GM19239 (cell line): ENCODE measurements around the gene VPS13D.

ENCODE experiments used
- DNase-seq: peaks from one replicate; pipeline ENCODE4 v3.0.0; 2011; ENCODE audit warnings: low spot score; ENCODE audit not compliant: insufficient read length
- FAIRE-seq: peaks from 2 replicates; lab custom pipeline; 2011; peaks lifted over from hg19 to GRCh38; lab: Jason Lieb, UNC

The VPS13D gene

DNA sequence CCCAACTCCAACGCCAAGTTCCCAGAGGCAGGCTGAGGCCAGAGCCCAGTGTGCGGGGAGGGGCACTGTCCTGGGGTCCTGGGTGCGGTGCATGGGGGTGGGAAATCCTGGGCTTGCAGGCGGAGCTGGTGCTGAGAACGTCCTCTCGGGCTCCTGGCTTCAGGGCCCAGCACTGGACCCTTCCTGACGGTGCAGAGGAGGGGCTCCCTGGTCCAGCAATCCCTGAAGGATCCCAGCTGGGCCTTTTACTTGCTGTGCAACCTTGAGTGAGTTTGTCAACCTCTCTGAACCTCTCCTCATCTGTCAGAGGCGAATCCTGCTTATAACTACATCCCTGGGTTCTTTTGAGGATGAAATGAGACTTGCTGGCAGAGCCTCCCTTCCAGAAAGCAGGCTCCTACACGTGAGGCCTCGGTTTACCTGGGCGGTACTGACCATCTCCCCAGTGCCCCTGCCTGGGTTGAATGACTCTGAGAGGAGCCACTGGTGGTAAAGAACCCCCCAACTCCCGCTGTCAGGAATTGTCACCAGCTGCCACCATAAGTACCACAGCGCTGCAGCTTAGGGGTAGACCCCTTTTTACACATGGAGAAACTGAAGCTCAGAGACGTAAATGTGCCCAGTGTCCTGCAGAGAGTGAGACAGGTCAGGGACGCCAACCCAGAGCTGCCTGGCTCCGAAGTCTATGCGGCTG is 310.9 kb downstream of the VPS13D start:
- no peak for FAIRE-seq

DNA sequence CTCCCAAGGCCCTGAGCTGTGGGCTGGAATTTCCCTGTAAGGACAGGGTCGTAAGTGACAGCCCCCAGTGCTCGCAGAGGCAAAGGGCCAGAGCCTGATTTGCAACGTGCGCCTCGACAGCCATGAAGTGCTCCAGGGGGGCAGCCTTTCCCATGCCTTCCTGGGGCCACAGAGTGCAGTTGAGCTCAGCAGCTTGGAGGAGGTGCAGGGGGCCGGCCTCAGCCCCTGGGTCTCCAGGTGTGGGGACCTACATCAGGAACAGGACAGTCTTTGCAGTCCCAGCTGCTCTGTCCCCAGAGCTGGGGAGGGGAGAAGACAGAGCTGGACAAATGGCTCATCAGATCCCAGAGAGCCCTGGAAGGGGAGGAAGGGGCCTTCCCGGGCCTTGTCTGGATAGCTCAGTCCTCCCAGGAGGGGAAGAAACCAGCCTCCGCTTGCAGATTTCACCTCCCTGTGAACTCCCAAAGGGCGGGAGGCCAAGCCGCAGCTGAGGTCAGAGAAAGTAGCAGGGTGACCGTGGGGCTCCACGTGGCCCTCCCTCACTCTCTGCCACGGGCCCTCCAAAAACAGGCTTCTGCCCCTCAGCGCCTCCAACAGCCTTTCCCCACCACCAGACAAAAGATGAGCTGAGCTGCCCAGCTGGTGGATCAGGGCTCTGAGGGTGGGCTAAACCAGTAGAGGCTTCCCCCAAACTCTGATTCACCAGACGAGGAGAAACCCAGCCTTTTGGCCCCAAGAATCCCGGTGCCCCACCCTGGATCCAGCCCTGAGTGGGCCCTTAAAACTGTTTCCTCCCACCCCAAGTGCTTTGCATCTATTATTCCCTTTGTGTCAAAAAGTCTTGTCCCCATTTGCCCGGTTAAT is 311.7 kb downstream of the VPS13D start:
- DNase-seq (no peak), FAIRE-seq (no peak)

More for the DNA sequence above, 310.9 kb downstream of the VPS13D start:
- no peak for DNase-seq

DNA sequence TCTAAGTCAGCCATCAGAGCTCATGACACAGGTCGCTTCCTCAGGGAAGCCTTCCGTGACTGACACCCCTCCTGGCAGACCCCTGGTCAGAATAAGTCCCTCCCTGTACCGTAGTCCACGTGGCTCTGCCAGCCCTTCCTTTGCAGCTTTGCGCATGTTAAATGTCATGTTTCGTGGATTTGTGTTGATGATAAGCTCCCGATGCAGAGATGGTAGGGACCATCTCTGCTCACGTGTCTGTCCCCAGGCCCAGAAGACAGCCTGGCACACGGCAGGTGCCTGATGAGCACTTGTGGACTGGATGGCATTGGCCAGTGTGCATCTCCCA is 312.3 kb downstream of the VPS13D start:
- DNase-seq: no peak
- no peak for FAIRE-seq

DNA sequence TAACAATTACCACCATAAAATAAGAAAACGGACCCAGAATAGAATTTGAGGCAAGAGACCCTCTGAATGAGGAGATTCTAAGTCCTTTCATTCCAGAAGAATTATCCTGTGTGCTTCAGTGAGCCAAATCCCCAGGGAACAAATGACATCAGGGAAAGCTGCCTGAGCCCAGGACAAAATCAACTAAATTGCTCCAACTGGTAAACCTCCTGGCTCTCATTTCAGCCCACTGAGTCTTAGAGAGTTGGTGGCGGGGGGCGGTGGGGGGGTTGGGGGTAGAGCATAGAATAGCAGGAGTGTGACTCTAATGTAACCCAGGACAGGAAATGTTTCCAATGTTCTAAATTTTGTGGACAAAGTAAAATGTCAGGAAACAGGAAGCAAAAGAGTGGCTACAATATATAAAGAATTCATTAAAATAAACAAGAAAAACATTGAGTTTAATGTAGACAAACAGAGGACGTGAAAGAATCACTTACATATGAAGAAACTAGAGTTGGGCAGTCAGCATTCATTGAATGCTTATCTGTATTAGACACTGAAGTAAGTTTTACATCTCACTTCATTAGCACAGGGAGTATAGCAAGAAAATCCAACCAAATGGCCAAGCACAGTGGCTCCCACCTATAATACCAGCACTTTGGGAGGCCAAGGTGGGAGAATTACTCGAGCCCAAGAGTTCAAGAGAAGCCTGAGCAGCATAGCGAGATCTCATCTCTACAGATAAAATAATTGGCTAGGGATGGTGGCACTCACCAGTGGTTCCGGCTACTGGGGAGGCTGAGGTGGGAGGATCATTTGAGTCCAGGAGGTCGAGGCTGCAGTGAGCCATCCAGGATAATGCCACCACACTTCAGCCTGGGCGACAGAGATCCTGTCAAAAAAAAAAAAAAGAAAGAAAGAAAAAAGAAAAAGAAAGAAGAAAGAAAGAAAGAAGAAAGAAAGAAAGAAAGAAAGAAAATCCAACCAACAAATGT is 313.1 kb downstream of the VPS13D start:
- FAIRE-seq (no peak), DNase-seq (no peak)

DNA sequence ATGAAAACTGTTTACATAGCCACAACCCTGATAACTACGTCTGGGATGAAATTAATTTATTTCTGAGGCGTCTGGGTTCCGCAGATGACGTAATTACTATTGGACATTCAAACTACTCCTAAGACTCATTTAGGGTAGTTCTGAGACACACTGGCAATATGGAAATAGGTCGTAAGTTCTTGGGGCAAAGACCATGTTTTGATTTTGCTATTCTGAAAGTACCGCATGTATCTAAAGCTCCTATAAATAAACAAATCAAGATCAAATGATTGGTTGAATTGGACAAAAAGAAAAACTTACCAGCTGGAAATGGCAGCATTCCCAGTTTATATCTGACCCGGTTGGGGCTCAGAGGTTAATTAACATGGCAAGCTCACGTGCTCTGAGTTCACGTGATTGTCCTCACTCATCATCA is 313.9 kb downstream of the VPS13D start:
- DNase-seq: no peak
- no peak for FAIRE-seq

DNA sequence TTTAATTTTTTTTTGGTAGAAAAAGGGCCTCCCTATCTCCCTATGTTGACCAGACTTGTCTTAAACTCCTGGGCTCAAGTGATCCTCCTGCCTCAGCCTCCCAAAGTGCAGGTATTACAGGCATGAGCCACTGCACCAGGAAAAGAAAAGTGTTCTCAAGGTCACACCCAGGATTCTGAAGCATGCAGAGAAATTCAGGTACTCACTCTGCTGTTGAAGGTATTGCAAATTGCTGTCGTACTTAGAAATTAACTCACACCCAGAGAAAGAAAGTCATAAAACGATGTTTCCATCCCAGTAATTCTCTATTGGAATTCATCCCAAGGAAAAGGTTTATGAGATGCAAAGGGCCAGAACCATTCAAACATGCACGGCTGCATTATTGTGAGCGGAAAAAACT is 314.5 kb downstream of the VPS13D start:
- no peak for DNase-seq
- no peak for FAIRE-seq

DNA sequence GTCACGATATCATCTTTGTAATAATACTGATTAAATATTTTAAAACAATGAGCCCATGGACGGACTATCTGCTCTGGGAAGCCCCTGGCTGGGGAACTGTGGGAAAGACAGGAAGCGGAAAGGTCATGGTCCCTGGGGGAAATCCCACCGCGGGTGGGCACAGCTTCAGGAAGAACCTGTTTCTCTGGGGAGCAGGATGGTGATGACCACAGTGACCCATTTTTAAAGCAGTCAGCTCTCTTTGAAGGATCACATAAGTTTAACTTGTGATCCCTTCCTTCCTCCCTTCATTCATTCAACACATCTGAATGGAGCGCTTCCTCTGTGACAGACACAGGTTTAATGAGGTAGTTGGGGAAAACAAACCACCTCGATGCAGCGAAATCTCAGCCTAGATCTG is 315.2 kb downstream of the VPS13D start:
- DNase-seq (no peak), FAIRE-seq (no peak)

DNA sequence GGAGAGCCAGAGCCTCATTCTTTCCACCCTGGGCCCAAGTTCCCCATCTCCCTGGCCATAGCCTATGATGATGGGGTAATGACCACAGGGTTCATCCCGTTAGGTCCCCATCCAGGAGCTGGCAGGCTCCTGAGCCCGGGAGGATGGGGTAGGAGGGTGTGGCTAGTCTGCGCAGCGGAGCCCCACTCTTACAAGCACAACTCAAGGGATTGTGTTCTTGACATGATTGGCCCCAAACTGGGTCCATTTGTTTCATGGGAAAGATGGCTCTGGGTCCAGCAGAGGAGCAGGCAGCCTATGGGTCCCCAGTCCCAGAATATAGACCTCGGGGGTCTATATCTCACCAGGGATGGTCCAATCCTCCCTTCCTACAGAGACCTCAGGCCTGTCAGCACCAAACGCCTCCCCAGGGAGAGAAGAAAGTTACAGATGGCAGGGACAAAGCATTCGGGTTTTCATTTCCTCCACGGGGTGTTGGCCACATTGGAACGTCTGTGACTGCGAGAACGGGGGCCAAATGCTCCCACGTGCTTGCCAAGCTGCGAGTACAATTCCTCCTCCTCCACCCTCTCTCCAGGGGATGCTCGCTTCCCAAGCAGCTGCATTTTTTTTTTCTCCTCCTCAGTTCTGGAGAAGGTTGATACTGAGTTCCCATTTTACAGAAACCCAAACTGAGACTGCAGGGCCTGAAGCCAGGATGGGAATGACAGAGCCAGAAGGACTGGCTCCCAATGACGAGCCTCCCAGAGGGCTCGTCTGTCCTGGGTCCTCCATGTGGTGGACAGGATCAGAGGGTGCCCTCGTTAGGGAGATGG is 317.1 kb downstream of the VPS13D start:
- no peak for FAIRE-seq
- DNase-seq: no peak

DNA sequence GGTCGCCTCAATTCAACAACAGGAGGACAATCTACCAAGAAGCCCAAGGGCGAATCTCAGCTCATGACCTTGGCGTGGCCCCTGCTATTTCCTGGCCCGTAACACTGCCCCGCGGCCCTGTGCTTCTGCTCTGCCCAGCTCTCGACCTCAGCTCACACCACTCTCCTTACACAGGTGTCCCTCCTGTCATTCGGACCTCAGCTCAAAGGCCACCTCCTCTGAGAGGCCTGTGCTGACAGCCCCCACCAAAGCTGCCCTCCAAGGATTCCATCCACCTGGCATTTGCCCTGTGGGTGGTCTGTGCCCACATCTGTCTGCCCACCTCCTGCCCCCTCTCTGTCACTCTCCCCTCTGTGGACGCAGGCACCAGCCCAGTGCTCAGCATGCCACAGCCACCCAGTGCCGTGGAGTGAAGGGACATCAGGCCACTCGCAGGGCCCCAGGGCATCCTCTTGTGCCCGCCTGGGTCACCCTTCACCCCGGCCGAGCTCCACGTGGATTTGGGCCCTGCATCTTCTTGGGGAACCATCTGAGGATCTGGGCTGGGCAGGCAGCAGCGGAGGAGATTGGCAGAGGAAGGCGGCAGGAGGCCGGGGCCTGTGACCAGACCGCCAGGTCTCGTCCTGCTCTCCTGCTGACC is 317.9 kb downstream of the VPS13D start:
- FAIRE-seq (no peak), DNase-seq (no peak)

DNA sequence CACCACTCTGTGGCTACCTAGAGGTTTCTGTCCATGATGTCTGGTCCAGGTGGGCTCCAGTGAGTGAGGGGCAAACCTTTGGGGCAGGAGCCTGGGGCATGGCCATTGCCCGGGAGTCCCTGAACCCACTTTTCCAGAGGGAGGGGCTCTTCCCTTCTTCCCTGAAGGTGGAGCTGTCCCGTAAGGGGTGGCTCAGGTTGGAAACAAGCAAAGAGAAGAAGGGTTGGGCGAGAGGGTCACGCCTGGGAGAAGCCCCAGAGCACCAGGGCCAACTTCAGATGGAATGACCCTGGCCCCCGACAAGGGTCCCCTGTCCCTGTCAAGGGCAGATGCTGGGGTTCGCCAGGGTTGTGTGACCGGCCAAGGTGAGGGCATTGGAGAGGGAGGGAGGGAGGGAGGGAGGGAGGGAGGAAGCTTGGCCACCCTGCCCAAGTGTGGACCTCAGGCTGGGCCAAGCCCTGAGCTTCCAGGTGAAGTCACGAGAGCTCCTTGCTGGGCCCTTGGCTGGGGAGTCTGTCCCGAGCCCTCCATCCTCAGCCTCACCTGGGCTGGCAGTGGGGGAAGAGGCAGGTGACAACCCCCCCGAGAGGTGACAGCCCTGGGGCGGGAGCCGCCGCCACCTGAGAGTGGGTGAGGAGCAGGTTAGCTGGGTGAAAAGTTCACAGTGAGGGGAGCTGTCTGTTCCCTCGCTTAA is 318.6 kb downstream of the VPS13D start:
- no peak for DNase-seq
- no peak for FAIRE-seq

DNA sequence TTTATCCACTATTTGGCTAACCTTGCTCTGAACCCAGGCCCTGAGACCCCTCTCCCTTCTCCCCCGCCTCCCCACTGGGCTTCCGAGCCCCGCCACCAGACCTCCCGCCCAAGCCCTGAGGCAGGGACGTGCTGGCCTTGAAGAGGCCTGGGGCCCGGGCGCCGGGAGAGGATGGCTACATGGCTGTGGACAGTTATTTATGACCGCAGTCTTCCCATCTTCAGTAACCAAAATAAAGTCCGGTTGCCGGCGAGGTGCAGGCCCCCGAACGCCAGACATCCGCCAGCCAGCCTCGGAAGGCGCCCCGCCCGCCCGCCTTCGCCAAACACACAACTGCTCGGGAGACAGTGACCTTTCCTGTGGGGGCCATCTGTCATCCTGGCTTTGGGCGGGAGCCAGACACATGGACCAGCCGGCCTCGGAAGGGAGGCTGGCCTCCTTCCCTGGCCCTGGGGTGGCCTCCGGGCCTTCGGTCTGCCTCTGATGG is 319.2 kb downstream of the VPS13D start:
- DNase-seq (no peak), FAIRE-seq (no peak)

DNA sequence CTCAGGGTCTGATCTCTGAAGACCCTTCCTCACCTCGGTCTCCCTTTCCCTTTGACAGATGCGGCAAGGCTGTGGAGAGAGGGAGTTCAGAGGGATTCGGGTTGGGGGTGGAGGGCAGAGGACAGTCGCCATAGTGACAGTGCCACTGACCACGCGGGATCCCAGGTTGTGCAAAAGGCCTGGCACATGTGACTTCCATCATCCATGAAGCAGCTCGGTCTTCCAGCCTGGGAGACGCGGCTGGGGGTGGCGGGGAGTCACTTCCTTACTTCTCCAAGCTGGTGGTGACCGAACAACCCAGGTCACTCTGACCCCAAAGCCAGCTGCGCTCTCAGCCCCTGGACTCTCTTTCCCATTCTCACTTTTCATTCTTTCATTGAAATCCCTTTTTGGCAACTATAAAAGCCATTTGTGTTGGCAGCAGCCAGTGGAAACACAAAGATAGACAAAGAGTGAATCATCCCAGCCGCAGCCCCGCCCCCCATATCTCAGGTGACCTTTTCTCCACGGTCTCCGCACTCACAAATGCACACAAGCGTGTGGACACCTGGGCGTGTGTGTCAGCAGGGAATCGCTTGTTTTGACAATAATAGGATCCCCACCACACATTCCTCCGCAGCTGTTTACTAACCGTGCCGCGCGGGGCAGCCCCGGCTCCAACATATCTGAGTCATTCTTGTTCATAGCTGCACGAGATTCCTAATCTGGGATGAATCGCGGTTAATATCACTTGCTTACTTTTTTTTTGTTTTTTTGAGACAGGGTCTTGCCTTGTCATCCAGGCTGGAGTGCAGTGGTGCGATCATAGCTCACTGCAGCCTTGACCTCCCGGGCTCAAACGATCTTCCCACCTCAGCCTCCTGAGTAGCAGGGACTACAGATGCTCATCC is 319.9 kb downstream of the VPS13D start:
- FAIRE-seq (no peak), DNase-seq (no peak)

DNA sequence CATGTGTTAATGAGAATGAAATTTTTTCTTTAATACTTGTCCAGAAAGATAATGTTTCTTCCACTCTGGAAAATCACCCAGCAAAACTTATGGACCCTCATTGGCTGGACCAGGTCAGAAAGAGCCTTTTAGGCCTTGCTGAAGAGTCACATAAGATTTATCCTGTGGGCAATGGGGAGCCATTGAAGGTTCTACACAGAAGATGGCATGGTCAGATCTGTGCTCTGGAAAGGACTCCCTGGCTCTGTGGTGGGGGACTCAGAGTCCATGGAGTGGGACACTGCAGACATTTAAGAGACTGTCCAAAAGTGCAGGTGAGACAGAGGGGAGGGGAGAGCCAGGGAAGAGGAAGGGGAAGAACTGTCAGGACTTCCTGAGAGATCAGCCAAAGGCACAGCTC is 321.8 kb downstream of the VPS13D start:
- no peak for DNase-seq
- FAIRE-seq: no peak

DNA sequence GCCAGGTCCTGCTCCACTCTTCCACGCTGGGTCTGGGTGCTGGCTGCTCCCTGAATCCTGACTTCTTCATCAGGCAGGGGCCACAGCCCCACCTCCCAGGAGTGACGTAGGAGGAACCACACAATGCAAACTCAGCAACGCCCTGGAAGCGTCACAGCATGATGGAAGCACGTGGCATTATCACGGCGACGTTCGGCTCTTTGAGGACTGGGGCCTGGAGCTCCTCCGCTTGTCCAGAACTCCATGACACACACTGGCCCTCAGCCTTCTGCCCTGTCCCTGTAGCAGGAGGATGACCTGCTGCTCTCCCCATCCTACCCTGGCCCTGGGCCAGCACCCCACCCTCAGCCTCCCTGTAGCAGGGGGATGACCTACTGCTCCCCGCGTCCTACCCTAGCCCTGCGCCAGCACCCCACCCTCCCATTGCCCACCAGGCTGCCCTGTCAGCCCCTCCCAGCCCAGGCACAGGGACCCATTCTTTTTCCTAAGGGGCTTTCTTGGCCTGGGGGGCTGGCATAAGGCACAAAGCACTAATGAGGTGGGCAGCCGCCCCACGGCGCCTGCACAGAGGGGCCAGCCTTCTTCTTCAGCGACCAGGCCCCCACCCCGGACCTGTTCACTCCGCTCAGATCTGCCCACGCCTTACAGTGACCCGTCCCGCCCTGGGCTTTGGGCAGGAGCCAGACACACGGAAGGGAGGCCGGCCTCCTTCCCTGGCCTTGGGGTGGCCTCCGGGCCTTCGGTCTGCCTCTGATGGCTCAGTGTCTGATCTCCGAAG is 322.5 kb downstream of the VPS13D start:
- FAIRE-seq (no peak), DNase-seq (no peak)

DNA sequence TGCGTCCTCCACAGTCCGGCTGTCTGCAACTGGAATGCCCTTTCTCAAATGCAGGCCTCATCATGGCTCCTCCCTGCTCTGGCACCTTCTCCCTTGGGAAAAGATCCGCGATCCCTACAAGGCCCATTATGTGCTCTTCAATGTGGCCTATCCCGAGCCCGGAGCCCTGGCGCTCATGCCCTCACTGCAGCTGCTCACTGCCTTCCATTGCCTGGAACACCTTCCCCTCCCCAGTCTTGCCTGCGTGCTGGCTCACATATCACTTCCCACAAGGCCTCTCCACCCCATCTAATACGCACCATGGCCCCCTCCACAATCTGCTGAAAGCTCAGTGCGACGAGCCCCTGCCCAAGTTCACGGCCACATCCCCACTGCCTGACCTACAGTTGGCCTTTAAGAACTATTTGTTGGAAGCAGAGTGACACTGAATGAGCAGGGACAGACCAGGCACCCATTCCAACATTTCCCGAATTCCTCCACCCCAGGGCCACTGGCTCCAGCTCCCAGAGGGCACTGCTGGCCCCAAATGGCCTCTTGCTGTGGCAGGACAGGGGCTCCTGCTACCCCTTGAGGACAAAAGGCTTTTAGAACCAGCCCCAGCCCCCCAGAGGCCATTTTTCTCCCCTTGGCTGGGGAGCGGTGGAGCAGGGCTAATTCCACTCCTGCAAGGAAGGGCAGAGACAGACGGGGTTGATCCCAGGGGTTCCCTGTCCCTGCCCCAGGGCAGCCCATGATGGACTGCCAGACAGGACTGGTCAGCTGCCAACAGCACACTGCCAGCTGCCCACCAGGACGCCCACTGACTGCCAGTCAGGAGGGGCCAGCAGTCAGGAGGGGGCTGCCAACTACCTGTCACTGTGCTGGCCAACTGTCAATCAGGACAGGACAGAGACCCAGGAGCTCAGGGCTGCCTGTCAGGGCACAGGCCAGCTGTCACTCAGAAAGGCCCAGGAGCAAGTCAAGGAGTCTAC is 323.4 kb downstream of the VPS13D start:
- FAIRE-seq: no peak
- no peak for DNase-seq

DNA sequence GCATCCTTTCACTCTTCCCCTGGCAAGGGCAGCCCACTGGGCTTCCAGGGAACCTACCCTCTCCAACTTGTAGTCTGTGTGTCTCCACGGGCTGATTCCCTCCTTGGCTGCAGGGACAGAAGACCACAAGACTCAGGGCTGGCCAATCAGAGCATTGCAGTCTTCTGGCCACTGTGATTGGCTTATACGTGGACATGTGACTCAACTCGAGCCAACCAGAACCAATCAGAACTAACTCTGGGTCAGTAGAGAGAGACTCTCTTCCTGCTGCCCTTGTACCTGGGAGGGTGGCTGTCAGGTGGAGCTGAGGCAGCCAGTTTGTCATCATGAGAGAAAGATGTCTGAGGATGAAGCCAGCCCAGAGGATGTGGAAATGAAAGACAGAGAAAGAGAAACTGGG is 324.1 kb downstream of the VPS13D start:
- DNase-seq (no peak), FAIRE-seq (no peak)
